ENCODE data around the gene MYLK3.
"Not testable (repeated sequence)": the region's sequence is repeated elsewhere in the genome, so short reads cannot be mapped to it uniquely, and the experiment has no call there.

The MYLK3 gene

DNA sequence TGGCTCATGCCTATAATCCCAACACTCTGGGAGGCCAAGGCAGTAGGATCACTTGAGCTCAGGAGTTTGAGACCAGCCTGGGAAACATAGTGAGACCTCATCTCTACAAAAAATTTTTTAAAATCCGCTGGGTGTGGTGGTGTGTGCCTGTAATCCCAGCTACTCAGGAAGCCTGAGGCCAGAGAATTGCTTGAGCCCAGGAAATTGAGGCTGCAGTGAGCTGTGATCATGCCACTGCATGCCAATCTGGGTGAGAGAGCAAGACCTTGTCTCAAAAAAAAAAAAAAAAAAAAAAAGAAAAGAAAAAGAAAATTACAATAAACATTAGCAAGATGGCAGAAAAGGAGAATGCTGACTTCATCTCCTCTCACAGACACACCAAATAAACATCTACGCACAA lies 36.4 kb upstream of the MYLK3 start:
- H3K4me3 ChIP-seq (ENCODE audit: low read length); H3K27ac ChIP-seq (ENCODE audit: low read depth, low read length); H3K27me3 ChIP-seq (ENCODE audit: insufficient read depth, low read length); H3K9me3 ChIP-seq (ENCODE audit: insufficient read depth, low read depth, low read length); H3K9ac ChIP-seq (ENCODE audit: low read depth, low read length); H3K36me3 ChIP-seq (ENCODE audit: insufficient read depth, low read length): not testable (repeated sequence)
- WGBS = 91% methylated on average over 2 of the region's 2 CpGs
- peaks cover 25% of the 10 kb centered on the region for H3K4me1 ChIP-seq (ENCODE audit: insufficient read depth, low read length)

DNA sequence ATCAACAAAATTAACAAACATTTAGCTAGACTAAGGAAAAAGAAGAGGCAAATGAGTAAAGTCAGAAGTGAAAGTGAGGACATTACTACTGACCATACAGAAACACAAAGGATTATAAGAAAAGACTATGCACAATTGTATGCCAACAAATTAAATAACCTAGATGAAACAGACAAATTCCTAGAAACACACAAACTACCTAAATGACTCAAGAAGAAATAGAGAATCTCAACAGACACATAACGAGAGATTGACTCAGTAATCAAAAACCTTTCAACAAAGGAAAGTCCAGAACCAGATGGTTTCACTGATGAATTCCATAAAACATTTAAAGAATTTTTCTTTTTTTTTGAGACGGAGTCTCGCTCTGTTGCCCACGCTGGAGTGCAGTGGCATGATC lies 35.7 kb upstream of the MYLK3 start:
- Histone ChIP-seq H3K27me3 (ENCODE audit: insufficient read depth, low read length) (no peaks in the 10 kb centered on the region), H3K4me1 (ENCODE audit: insufficient read depth, low read length) (peaks cover 18% of the 10 kb centered on the region), H3K4me3 (ENCODE audit: low read length) (no peak overlapping the region), H3K36me3 (ENCODE audit: insufficient read depth, low read length) (no peaks in the 10 kb centered on the region), H3K27ac (ENCODE audit: low read depth, low read length) (no peak overlapping the region), H3K9me3 (ENCODE audit: insufficient read depth, low read depth, low read length) (no peaks in the 10 kb centered on the region), H3K9ac (ENCODE audit: low read depth, low read length) (no peak overlapping the region)
- 95% methylated on average over 4 of the region's 4 CpGs for WGBS

- no peaks in the 10 kb centered on the region for H3K36me3 ChIP-seq (ENCODE audit: insufficient read depth, low read length)
- H3K9me3 ChIP-seq (ENCODE audit: insufficient read depth, low read depth, low read length) = 0 out of 2 replicates have a peak, but pooled peaks cover 4% of the 10 kb centered on the region
- H3K9ac ChIP-seq (ENCODE audit: low read depth, low read length) = no peak overlapping the region
- H3K27ac ChIP-seq (ENCODE audit: low read depth, low read length) = no peak overlapping the region
- H3K4me3 ChIP-seq (ENCODE audit: low read length) = no peak overlapping the region
- 89% methylated on average over 1 of the region's 2 CpGs for WGBS
- peaks cover 10% of the 10 kb centered on the region for H3K4me1 ChIP-seq (ENCODE audit: insufficient read depth, low read length)
- no peaks in the 10 kb centered on the region for H3K27me3 ChIP-seq (ENCODE audit: insufficient read depth, low read length)
Measured at GRCh38 chr16:46782320-46782719, 34.2 kb upstream of the MYLK3 start.

GRCh38 chr16:46777804-46778203 lies 29.7 kb upstream of the MYLK3 start:
- Histone ChIP-seq H3K27me3 (ENCODE audit: insufficient read depth, low read length) (no peaks in the 10 kb centered on the region), H3K9me3 (ENCODE audit: insufficient read depth, low read depth, low read length) (0 out of 2 replicates have a peak, but pooled peaks cover 4% of the 10 kb centered on the region), H3K36me3 (ENCODE audit: insufficient read depth, low read length) (no peaks in the 10 kb centered on the region), H3K9ac (ENCODE audit: low read depth, low read length) (no peak overlapping the region), H3K27ac (ENCODE audit: low read depth, low read length) (no peak overlapping the region), H3K4me3 (ENCODE audit: low read length) (no peak overlapping the region), H3K4me1 (ENCODE audit: insufficient read depth, low read length) (no peaks in the 10 kb centered on the region)
- 92% methylated on average over 12 of the region's 12 CpGs for WGBS

GRCh38 chr16:46775214-46775613 lies 27.1 kb upstream of the MYLK3 start:
- Histone ChIP-seq H3K9ac (ENCODE audit: low read depth, low read length) (no peak overlapping the region), H3K4me3 (ENCODE audit: low read length) (no peak overlapping the region), H3K9me3 (ENCODE audit: insufficient read depth, low read depth, low read length) (0 out of 2 replicates have a peak, but pooled peaks cover 4% of the 10 kb centered on the region), H3K27ac (ENCODE audit: low read depth, low read length) (no peak overlapping the region), H3K27me3 (ENCODE audit: insufficient read depth, low read length) (no peaks in the 10 kb centered on the region), H3K36me3 (ENCODE audit: insufficient read depth, low read length) (no peaks in the 10 kb centered on the region), H3K4me1 (ENCODE audit: insufficient read depth, low read length) (no peaks in the 10 kb centered on the region)
- 95% methylated on average over 2 of the region's 4 CpGs for WGBS

GRCh38 chr16:46774743-46775177 lies 26.6 kb upstream of the MYLK3 start:
- no peak overlapping the region for H3K9ac ChIP-seq (ENCODE audit: low read depth, low read length)
- H3K4me1 ChIP-seq (ENCODE audit: insufficient read depth, low read length) = no peaks in the 10 kb centered on the region
- H3K4me3 ChIP-seq (ENCODE audit: low read length) = no peak overlapping the region
- H3K36me3 ChIP-seq (ENCODE audit: insufficient read depth, low read length) = no peaks in the 10 kb centered on the region
- H3K27ac ChIP-seq (ENCODE audit: low read depth, low read length) = no peak overlapping the region
- H3K9me3 ChIP-seq (ENCODE audit: insufficient read depth, low read depth, low read length) = 0 out of 2 replicates have a peak, but pooled peaks cover 4% of the 10 kb centered on the region
- no peaks in the 10 kb centered on the region for H3K27me3 ChIP-seq (ENCODE audit: insufficient read depth, low read length)
- WGBS = 89% methylated on average over 2 of the region's 3 CpGs

DNA sequence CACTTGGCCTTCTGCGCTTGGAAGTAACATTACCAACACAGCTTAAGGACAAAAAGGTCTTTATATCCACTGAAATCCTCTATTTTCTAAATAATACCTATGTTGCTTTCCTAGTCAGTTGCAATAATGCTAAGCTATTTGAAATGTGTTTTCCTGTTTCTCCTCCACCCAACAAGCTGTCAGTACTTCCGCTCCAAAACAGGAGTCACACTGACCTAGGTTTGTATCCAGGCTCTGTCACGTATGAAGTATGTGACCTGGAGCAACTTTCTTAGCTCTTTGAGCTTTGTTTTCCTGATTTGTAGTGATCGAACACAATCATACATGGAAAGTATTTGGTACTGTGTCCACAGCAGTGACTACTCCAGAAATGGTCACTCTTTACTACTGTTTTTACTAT lies 24.3 kb upstream of the MYLK3 start:
- Histone ChIP-seq H3K4me3 (ENCODE audit: low read length) (no peak overlapping the region), H3K36me3 (ENCODE audit: insufficient read depth, low read length) (no peaks in the 10 kb centered on the region), H3K4me1 (ENCODE audit: insufficient read depth, low read length) (no peaks in the 10 kb centered on the region), H3K27me3 (ENCODE audit: insufficient read depth, low read length) (no peaks in the 10 kb centered on the region), H3K9ac (ENCODE audit: low read depth, low read length) (no peak overlapping the region), H3K27ac (ENCODE audit: low read depth, low read length) (no peak overlapping the region), H3K9me3 (ENCODE audit: insufficient read depth, low read depth, low read length) (no peaks in the 10 kb centered on the region)
- WGBS = 98% methylated on average over 4 of the region's 4 CpGs

GRCh38 chr16:46768809-46769208 lies 20.7 kb upstream of the MYLK3 start:
- H3K4me1 ChIP-seq (ENCODE audit: insufficient read depth, low read length) = no peaks in the 10 kb centered on the region
- no peak overlapping the region for H3K4me3 ChIP-seq (ENCODE audit: low read length)
- no peak overlapping the region for H3K9ac ChIP-seq (ENCODE audit: low read depth, low read length)
- no peaks in the 10 kb centered on the region for H3K27me3 ChIP-seq (ENCODE audit: insufficient read depth, low read length)
- WGBS = 68% methylated on average over 8 of the region's 8 CpGs
- H3K27ac ChIP-seq (ENCODE audit: low read depth, low read length) = no peak overlapping the region
- no peaks in the 10 kb centered on the region for H3K36me3 ChIP-seq (ENCODE audit: insufficient read depth, low read length)
- no peaks in the 10 kb centered on the region for H3K9me3 ChIP-seq (ENCODE audit: insufficient read depth, low read depth, low read length)

DNA sequence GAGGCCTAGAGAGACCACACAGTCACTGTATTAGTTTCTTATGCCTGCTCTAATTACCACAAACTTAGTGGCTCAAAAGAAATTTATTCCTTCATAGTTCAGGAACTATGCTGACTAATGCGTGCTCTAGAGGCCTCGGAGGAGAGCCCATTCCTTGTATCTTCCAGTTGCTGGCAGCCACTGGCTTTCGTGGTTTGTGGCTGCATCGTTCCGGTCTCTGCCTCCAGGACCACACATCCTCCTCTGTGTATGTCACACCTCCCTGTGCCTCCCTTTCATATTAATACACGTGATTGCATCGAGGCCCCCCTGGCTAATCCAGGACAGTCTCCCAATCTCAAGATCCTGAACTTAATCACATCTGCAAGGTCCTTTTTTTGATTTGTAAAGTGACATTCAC lies 16.9 kb upstream of the MYLK3 start:
- Histone ChIP-seq H3K27me3 (ENCODE audit: insufficient read depth, low read length) (no peaks in the 10 kb centered on the region), H3K4me1 (ENCODE audit: insufficient read depth, low read length) (no peaks in the 10 kb centered on the region), H3K4me3 (ENCODE audit: low read length) (no peak overlapping the region), H3K27ac (ENCODE audit: low read depth, low read length) (no peak overlapping the region), H3K9me3 (ENCODE audit: insufficient read depth, low read depth, low read length) (no peaks in the 10 kb centered on the region), H3K36me3 (ENCODE audit: insufficient read depth, low read length) (no peaks in the 10 kb centered on the region), H3K9ac (ENCODE audit: low read depth, low read length) (no peak overlapping the region)
- 91% methylated on average over 7 of the region's 7 CpGs for WGBS

GRCh38 chr16:46763147-46763546 lies 15.0 kb upstream of the MYLK3 start:
- Histone ChIP-seq H3K27ac (ENCODE audit: low read depth, low read length) (no peak overlapping the region), H3K36me3 (ENCODE audit: insufficient read depth, low read length) (no peaks in the 10 kb centered on the region), H3K9me3 (ENCODE audit: insufficient read depth, low read depth, low read length) (no peaks in the 10 kb centered on the region), H3K4me3 (ENCODE audit: low read length) (no peak overlapping the region), H3K4me1 (ENCODE audit: insufficient read depth, low read length) (no peaks in the 10 kb centered on the region), H3K9ac (ENCODE audit: low read depth, low read length) (no peak overlapping the region), H3K27me3 (ENCODE audit: insufficient read depth, low read length) (no peaks in the 10 kb centered on the region)
- 84% methylated on average over 12 of the region's 12 CpGs for WGBS

- no peaks in the 10 kb centered on the region for H3K36me3 ChIP-seq (ENCODE audit: insufficient read depth, low read length)
- no peaks in the 10 kb centered on the region for H3K9me3 ChIP-seq (ENCODE audit: insufficient read depth, low read depth, low read length)
- H3K4me1 ChIP-seq (ENCODE audit: insufficient read depth, low read length) = no peaks in the 10 kb centered on the region
- no peak overlapping the region for H3K27ac ChIP-seq (ENCODE audit: low read depth, low read length)
- H3K27me3 ChIP-seq (ENCODE audit: insufficient read depth, low read length) = no peaks in the 10 kb centered on the region
- 81% methylated on average over 3 of the region's 3 CpGs for WGBS
- H3K9ac ChIP-seq (ENCODE audit: low read depth, low read length) = no peak overlapping the region
- no peak overlapping the region for H3K4me3 ChIP-seq (ENCODE audit: low read length)
Measured at GRCh38 chr16:46762583-46762982, 14.4 kb upstream of the MYLK3 start.

GRCh38 chr16:46759309-46759708 lies 11.2 kb upstream of the MYLK3 start:
- Histone ChIP-seq H3K36me3 (ENCODE audit: insufficient read depth, low read length) (no peaks in the 10 kb centered on the region), H3K27me3 (ENCODE audit: insufficient read depth, low read length) (no peaks in the 10 kb centered on the region), H3K27ac (ENCODE audit: low read depth, low read length) (no peak overlapping the region), H3K9ac (ENCODE audit: low read depth, low read length) (no peak overlapping the region), H3K4me3 (ENCODE audit: low read length) (no peak overlapping the region), H3K9me3 (ENCODE audit: insufficient read depth, low read depth, low read length) (no peaks in the 10 kb centered on the region), H3K4me1 (ENCODE audit: insufficient read depth, low read length) (no peaks in the 10 kb centered on the region)
- WGBS = 89% methylated on average over 5 of the region's 5 CpGs
